ENCODE results near the gene ZYG11A.
"Not testable (repeated sequence)": the region's sequence is repeated elsewhere in the genome, so short reads cannot be mapped to it uniquely, and the experiment has no call there.

Gene ZYG11A

DNA sequence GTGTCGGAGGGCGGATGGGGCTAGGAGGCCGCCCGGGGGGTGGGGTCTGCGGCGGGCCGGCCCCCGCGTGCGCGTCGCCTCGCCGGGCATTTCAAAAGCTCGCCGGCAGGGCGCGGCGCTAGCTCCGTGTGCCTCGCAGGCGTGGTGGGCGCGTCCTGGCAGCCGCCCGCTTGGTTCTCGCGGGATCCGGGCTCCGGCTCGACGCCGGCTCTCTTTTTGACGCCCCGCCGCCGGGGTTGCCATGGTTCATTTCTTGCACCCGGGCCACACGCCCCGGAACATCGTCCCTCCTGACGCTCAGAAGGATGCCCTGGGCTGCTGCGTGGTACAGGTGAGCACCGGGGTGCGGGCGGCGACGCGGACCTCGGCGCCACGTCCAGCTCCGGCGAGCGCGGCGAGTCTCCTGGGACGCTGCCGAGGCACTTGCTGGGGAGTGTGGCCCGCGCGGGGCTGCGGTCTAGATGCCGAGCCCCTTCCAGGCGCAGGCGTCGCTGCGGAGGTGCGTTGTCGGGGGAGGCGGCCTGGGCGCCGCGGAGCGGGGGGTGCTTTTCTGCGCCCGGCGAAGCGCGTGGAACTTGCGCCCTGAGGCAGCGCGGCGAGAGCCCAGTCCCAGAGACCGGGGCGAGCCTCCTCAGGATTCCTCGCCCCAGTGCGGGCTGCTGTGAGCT, at the start of gene ZYG11A:
Gene ZYG11A, plus strand, starts transcription at position 118 of the 668 bp plus-strand sequence. Its CDS starts 124 bp downstream, at position 242.
- peak; percentile 95 for DNase-seq (ENCODE audit: low spot score)
- peak; percentile 35 for TF ChIP-seq CTCF (IDR thresholded peaks at IDR 0.05; ENCODE audit: extremely low read depth, insufficient read depth, missing control alignments)
- in situ Hi-C loops (cut with MboI; ENCODE audit: low pct_unique_long_range_greater_than_20kb, low sequenced_read_pairs, unreplicated experiment) = no loop called here

DNA sequence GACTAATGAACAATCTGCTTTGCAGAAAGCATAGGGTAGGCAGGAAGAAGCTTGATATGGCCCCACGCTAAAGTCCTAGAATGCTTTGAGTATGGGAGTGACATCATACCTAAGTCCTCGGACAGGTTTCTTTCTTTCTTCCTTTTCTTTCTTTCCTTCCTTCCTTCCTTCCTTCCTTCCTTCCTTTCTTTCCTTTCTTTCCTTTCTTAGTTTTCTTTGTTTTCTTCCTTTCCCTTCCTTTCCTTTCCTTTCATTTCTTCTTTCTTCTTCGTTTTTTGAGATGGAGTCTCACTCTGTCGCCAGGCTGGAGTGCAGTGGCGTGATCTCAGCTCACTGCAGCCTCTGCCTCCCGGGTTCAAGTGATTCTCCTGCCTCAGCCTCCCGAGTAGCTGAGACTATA, 48.8 kb upstream of the ZYG11A start:
- DNase-seq (ENCODE audit: low spot score); in situ Hi-C loops (cut with MboI; ENCODE audit: low pct_unique_long_range_greater_than_20kb, low sequenced_read_pairs, unreplicated experiment): not testable (repeated sequence)

DNA sequence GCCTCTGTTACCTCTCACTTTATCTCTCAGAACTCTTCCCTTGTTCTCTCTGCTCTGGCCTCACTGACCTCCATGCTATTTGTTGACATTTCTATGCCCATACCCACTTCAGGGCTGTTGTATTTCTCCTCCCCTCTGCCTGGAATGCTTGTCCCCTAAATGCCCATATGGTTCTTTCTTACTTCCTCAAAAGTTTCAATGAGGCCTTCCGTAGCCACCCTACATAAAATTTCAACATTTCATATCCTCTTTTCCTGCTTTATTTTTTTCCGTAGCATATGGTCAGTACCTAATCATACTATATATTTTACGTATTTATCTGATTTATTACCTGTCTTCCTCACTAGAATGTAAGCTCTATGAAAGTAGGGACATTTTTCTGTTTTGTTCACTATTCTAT, 47.1 kb upstream of the ZYG11A start:
- in situ Hi-C loops (cut with MboI; ENCODE audit: low pct_unique_long_range_greater_than_20kb, low sequenced_read_pairs, unreplicated experiment) = no loop called here
- DNase-seq (ENCODE audit: low spot score) = no peak
- TF ChIP-seq CTCF (IDR thresholded peaks at IDR 0.05; ENCODE audit: extremely low read depth, insufficient read depth, missing control alignments) = no peak

GRCh38 chr1:52798331-52798730, 44.2 kb upstream of the ZYG11A start:
- in situ Hi-C loops (cut with MboI; ENCODE audit: low pct_unique_long_range_greater_than_20kb, low sequenced_read_pairs, unreplicated experiment) = no loop called here
- TF ChIP-seq CTCF (IDR thresholded peaks at IDR 0.05; ENCODE audit: extremely low read depth, insufficient read depth, missing control alignments) = no peak
- DNase-seq (ENCODE audit: low spot score) = no peak

- no peak for TF ChIP-seq CTCF (IDR thresholded peaks at IDR 0.05; ENCODE audit: extremely low read depth, insufficient read depth, missing control alignments)
- DNase-seq (ENCODE audit: low spot score) = no peak
- in situ Hi-C loops (cut with MboI; ENCODE audit: low pct_unique_long_range_greater_than_20kb, low sequenced_read_pairs, unreplicated experiment) = no loop called here
Measured at GRCh38 chr1:52801011-52801410, 41.5 kb upstream of the ZYG11A start.

DNA sequence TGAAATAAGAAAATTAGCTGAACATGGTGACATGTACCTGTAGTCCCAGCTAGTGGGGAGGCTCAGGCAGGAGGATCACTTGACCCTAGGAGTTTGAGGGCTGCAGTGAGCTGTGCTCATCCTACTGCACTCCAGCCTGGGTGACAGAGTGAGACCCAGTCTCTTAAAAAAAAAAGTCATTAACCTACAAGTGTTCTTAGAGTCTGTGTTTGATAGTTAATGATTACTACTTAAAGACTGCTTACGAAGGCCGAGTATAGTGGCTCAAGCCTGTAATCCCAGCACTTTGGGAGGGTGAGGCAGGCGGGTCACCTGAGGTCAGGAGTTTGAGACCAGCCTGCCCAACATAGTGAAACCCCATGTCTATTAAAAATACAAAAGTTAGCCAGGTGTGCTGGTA, 38.5 kb upstream of the ZYG11A start:
- in situ Hi-C loops (cut with MboI; ENCODE audit: low pct_unique_long_range_greater_than_20kb, low sequenced_read_pairs, unreplicated experiment); DNase-seq (ENCODE audit: low spot score): not testable (repeated sequence)

DNA sequence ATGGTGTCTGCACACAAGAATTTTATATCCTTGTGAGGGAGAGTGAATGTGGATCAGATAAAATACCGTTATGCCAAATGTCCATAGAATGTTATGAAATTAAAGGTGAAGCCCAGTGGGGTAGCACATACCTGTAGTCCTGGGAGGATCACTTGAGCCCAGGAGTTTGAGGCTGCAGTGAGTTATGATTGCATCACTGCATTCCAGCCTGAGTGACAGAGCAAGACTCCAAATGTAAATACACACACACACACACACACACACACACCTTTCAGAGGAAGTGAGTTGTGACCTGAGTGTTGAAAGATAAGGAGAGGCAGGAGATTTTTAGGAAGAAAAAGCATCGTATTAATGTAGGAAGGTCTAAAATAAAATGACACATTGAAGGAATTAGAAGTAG, 28.1 kb upstream of the ZYG11A start:
- no peak for TF ChIP-seq CTCF (IDR thresholded peaks at IDR 0.05; ENCODE audit: extremely low read depth, insufficient read depth, missing control alignments)
- DNase-seq (ENCODE audit: low spot score) = no peak
- in situ Hi-C loops (cut with MboI; ENCODE audit: low pct_unique_long_range_greater_than_20kb, low sequenced_read_pairs, unreplicated experiment) = no loop called here

GRCh38 chr1:52820830-52821229, 21.7 kb upstream of the ZYG11A start:
- in situ Hi-C loops (cut with MboI; ENCODE audit: low pct_unique_long_range_greater_than_20kb, low sequenced_read_pairs, unreplicated experiment) = not testable (repeated sequence)

More at GRCh38 chr1:52820830-52821229, 21.7 kb upstream of the ZYG11A start:
- DNase-seq (ENCODE audit: low spot score) = not testable (repeated sequence)

All from GM13977 (cell line).